MG63 (cell line): Measurements from ENCODE around the gene RAB3GAP1. TPM values are rescaled to one million over a fixed set of nuclear protein-coding genes. Genes with fewer than 3 reads are reported as not detected.
"Not testable (repeated sequence)": the region's sequence is repeated elsewhere in the genome, so short reads cannot be mapped to it uniquely, and the experiment has no call there.

ENCODE experiments used
- DNase-seq: peaks from one replicate; pipeline ENCODE4 v3.0.0-alpha.2; 2020
- H3K27me3 ChIP-seq: fragments of 250-450 bp; sonication (Bioruptor Pico); 2 replicates; pipeline ENCODE4 v1.5.1; 2020; ENCODE audit warnings: mild to moderate bottlenecking, moderate library complexity
- H3K36me3 ChIP-seq: fragments of 250-450 bp; sonication (Bioruptor Pico); 2 replicates; pipeline ENCODE4 v1.5.1; 2020; ENCODE audit warnings: mild to moderate bottlenecking, moderate library complexity
- H3K4me3 ChIP-seq: fragments of 250-450 bp; sonication (Bioruptor Pico); 2 replicates; pipeline ENCODE4 v1.5.1; 2020; ENCODE audit warnings: mild to moderate bottlenecking, moderate library complexity
- H3K9me3 ChIP-seq: fragments of 250-450 bp; sonication (Bioruptor Pico); 2 replicates; pipeline ENCODE4 v1.5.1; 2020; ENCODE audit warnings: mild to moderate bottlenecking, moderate library complexity
- total RNA-seq: library from RNA; depleted of rRNA; stranded (reverse); fragments of >200 nt; shearing (Covaris generic); gene quantifications from 2 replicates; pipeline ENCODE4 v1.2.3, GENCODE V29; 2014; ENCODE audit warnings: low replicate concordance; rRNA removed

Gene RAB3GAP1
- 57.3 and 57.9 TPM in 2 replicates for total RNA-seq

DNA sequence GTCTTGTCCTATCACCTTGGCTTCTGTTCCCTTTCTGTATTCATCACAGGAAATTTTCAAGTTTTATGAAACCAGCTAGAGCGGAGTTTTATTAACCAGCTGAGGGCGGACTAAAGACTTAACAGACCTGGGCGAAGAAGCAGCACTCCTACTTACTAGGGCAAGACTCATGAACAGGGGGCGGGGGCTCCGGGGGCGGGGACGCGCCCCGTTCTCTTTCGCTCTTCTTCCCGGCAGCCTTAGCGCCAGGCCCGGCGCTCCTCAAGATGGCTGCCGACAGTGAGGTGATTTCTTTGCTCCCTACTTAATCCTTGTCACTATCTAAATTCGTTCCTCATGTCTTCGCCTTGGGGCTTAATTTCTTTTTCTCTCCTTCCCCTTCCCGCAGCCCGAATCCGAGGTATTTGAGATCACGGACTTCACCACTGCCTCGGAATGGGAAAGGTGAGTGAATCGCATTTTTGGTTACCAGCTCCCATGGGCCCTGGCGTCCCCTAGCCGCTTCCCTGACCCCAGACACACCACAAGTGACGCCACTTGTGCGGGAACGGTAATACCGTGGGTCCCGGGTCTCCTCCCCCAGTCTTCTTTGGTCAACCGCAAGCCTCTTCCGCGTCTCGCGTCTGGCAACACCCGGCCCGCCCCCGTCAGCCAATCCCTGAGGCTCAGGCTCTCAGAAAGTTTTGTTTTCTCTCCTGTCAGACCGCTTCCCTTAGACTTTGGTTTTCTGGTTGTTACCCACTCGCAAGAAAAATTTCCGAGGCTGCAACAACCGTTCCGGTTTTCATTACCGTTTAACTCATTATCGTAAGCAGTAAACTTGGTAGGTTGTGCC lies at the start of gene RAB3GAP1:
Gene RAB3GAP1, plus strand, starts transcription at position 251 of the 835 bp plus-strand sequence. Its CDS starts 16 bp downstream, at position 267.
- peak; percentile 84 for DNase-seq
- H3K4me3 ChIP-seq: peak within 1 kb of the TSS; percentile 99
- H3K27me3 ChIP-seq: no peaks in the 10 kb centered on the region
- H3K36me3 ChIP-seq: peaks cover 27% of the 10 kb centered on the region
- no peaks in the 10 kb centered on the region for H3K9me3 ChIP-seq

DNA sequence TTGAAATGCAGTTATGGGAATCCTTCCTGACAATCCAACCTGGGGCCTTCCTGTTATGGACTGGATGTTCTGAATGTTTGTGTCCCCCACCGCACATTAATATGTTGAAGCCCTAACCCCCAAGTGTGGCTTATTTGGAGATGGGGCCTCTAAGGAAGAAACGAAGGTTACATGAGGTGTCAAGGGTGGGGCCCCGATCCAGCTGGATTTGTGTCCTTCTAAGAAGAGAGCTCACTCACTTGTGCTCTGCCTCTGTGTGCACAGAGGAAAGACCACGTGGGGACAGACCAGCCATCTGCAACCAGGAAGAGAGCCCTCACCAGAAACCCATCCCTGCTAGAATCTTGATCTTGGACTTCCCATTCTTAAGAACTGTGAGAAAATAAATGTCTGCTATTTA lies 49.3 kb upstream of the RAB3GAP1 start:
- H3K36me3 ChIP-seq: no peaks in the 10 kb centered on the region
- H3K4me3 ChIP-seq: no peak overlapping the region

DNA sequence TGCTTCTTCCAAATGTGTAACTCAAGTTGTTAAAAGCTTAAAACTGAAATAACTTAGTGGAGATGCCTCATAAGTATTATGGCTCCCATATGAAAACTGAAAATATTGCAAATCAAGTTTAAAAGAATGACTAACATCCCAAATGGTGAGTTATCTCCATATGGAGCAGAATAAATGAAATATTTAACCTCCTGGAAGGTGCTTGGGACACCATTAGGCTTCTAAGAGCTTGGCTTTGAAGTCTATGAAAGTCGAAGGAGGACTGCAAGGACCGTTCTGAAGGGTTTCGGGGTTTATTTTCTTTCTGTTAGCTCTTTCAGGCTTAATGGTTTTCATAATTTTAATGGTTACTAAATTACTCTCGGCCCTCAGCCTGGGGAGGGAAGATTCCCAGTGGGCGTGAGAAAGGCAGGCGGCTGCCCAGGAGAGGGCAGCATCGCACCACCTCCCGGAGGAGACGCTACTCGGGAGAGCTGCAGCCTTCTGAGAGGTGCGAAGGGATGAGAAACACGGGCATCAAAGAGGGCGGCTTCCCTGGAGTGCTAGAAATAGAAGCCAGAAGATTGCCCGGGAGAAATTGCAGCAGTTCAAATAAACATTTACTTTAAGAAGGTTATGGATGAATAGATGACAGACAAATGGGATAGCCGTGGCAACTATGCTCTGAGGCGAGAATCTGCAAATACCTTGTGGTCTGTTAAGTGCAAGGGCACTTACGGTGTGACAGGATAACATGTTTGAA lies 47.9 kb upstream of the RAB3GAP1 start:
- Histone ChIP-seq H3K36me3 (no peaks in the 10 kb centered on the region), H3K27me3 (no peaks in the 10 kb centered on the region; the same call in none of the 2 replicates), H3K9me3 (no peaks in the 10 kb centered on the region), H3K4me3 (no peak overlapping the region)
- DNase-seq: peak; percentile 68

More for the DNA sequence above, 49.3 kb upstream of the RAB3GAP1 start:
- no peaks in the 10 kb centered on the region; the same call in none of the 2 replicates for H3K27me3 ChIP-seq
- H3K9me3 ChIP-seq: no peaks in the 10 kb centered on the region
- no peak for DNase-seq

DNA sequence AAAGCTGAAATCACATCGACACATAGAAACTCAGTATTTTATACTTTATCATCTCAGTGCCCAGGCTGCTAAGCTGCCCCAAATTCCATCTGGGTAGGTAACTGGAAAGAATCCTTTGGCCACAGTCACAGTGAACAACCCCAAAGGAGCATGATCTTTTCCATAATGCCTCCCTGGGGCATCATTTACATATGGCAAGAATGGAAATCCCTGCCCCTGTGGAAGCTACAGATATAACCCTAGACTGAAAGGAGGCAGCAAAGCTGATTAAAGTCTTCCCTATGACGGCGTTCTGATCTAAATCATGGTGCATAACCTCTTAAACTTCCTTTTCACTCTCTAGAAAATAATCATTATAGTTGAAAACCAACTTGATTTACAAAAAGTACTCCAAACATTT lies 46.3 kb upstream of the RAB3GAP1 start:
- Histone ChIP-seq H3K9me3 (no peaks in the 10 kb centered on the region), H3K36me3 (no peaks in the 10 kb centered on the region), H3K4me3 (no peak overlapping the region), H3K27me3 (no peaks in the 10 kb centered on the region; the same call in none of the 2 replicates)
- no peak for DNase-seq

DNA sequence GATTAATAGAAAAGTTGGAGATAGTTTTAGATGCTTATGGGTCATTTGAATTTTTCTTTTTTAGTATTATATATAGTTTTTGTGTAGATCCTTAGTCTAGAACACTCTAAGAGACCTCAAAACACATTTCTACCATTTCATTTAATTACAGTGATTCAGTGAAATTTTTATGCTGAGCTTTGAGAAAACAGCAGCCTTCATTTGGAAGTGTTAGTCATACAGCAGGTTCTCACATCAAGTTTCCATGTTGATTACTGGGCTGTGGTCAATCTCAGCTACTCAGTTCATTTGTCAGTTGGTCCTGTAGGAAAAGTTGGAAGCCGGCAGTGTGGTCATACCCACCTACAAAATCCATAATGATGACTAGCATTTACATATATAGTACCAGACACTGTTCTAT lies 42.8 kb upstream of the RAB3GAP1 start:
- H3K36me3 ChIP-seq: no peaks in the 10 kb centered on the region
- H3K4me3 ChIP-seq: no peak overlapping the region
- no peaks in the 10 kb centered on the region for H3K9me3 ChIP-seq
- no peaks in the 10 kb centered on the region; the same call in none of the 2 replicates for H3K27me3 ChIP-seq
- DNase-seq: no peak

DNA sequence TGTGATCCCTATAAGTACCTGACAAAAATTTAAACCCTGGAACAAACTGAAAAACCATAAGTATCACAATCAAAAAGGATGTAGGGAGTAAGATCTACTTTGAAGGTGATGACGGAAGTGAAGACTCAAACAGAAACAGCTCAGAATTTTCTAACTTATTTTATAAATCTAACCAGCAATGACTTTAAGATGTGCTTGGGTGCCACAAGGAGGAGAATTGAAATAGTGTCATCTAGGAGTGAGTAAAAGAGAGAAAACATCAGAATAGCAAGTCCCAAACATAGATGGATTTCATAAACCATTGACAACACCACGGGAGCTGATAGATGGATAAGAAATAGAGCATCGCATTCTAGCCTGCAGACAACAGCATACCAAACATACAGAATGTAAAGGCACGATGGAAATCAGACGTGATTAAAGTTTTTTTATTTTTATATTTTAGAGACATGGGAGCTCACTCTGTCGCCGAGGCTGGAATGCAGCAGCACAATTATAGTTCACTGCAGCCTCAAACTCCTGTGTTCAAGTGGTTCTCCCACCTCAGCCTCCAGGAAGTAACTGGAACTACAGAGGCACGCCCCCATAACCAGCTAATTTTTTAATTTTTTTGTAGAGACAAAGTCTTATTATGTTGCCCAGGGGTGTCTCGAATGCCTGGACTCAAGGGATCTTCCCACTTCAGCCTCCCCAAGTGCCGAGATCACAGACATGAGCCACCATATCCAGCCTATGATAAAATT lies 41.7 kb upstream of the RAB3GAP1 start:
- no peaks in the 10 kb centered on the region for H3K36me3 ChIP-seq

DNA sequence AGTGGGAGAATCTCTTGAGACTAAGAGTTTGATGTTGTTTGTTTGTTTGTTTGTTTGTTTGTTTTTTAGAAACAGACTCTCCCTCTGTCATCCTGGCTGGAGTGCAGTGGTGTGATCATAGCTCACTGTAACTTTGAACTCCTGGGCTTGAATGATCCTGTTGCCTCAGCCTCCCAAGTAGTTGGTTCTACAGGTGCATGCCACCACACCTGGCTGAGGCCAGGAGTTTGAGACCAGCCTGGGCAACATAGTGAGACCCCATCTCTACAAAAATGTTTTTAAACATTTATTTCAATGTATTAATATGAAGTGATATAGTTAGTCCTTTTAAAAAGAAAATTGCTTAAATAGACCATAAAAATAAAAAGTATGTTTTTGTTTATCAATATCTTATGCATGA lies 40.5 kb upstream of the RAB3GAP1 start:
- Histone ChIP-seq H3K9me3 (no peaks in the 10 kb centered on the region), H3K36me3 (no peaks in the 10 kb centered on the region), H3K4me3 (no peak overlapping the region), H3K27me3 (no peaks in the 10 kb centered on the region)
- no peak for DNase-seq

More for the DNA sequence above, 41.7 kb upstream of the RAB3GAP1 start:
- Histone ChIP-seq H3K27me3 (no peaks in the 10 kb centered on the region), H3K4me3 (no peak overlapping the region), H3K9me3 (no peaks in the 10 kb centered on the region)
- no peak for DNase-seq

DNA sequence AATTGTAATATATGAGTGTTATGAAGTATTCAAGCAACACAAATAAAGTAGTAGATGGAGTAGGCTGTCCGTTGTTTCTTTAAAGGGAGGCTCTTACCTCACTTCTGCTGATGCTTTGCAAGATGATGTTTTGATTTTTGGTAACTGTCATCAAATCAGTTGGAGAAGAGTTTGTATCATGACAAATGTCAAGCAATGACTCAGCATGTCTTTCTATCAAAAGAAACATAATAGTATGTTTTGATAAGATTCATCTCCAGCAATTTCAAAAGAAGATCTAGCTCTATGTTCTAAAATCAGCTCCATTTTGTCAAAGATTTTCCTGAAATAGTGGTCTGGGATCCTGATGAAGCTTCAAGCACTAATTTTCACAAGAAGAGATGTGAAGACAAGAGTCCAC lies 30.5 kb upstream of the RAB3GAP1 start:
- no peak for DNase-seq
- Histone ChIP-seq H3K4me3 (no peak overlapping the region), H3K36me3 (no peaks in the 10 kb centered on the region), H3K9me3 (no peaks in the 10 kb centered on the region), H3K27me3 (no peaks in the 10 kb centered on the region; the same call in 1 of the 2 replicates)

DNA sequence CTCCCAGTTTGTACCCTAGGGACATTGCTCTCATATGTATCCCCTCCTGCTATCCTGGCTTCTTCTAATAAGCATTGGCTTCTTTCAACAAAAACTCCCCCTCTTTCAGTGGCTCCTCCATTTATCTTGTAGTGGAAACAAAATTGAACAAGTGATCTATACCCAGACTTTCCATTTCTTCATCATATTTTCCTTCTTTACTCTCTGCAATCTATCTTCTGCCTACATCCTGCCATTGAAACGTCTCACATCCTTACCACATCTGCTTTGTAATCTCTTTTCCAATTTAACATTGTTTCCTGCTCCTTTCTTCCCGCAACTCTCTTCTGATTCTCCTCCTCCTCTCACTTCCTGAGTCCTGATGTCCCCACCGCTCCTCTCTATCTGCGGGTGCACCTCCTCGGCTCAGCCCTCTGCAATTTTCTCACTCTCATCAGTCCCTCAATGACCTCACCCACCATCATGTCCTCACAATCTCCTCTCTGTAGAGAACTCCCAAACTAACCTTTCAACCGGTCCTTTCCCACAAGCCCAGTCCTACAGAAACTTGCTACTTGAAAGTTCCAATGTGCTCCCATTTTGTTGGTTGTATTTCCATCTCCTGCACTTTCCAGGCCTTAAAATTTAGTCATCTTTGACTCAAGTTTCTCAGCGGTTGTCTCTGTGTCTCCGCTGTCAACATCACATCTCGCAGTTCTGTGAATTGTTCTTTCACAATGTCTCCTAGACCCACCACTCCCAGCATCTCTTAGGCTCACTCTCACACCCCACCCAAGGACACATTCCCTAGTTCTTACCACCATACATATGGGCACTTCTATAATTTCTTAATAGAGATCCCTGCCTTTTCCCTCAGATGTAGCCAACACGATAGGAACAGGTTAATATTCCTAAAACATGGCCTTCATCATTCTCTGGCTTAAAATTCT lies 28.9 kb upstream of the RAB3GAP1 start:
- Histone ChIP-seq H3K36me3 (no peaks in the 10 kb centered on the region), H3K9me3 (no peaks in the 10 kb centered on the region), H3K27me3 (no peaks in the 10 kb centered on the region), H3K4me3 (no peak overlapping the region)
- no peak for DNase-seq

DNA sequence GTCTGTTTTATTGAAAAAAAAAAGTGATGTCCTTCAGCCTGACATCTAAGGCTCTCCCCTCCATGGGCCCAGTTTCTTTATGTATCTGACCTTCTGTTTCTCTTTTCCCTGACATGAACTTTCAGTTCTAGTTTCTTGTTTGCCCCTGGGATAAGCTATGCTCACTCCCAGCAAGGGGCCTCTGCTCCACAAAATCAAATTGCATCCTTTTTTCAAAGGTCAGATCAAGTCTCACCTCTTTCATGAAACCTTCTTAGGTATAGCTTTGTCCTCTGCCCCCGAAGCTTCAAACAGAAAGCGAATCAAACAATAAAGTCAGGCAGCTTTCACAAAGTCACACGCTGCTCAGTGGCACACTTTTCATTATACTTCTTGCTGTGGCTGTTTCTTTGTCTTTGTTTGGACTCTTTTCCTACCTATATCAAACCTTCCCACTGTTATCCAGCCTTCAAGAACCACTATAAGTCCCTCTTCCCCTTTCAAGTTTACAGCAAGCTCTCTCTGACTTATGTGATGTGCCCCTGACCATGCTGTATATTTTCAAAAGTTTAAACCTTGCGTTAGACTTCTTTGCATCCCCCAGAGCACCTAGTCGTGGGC lies 28.1 kb upstream of the RAB3GAP1 start:
- no peak for DNase-seq
- Histone ChIP-seq H3K9me3 (no peaks in the 10 kb centered on the region), H3K36me3 (no peaks in the 10 kb centered on the region), H3K27me3 (no peaks in the 10 kb centered on the region), H3K4me3 (no peak overlapping the region)

DNA sequence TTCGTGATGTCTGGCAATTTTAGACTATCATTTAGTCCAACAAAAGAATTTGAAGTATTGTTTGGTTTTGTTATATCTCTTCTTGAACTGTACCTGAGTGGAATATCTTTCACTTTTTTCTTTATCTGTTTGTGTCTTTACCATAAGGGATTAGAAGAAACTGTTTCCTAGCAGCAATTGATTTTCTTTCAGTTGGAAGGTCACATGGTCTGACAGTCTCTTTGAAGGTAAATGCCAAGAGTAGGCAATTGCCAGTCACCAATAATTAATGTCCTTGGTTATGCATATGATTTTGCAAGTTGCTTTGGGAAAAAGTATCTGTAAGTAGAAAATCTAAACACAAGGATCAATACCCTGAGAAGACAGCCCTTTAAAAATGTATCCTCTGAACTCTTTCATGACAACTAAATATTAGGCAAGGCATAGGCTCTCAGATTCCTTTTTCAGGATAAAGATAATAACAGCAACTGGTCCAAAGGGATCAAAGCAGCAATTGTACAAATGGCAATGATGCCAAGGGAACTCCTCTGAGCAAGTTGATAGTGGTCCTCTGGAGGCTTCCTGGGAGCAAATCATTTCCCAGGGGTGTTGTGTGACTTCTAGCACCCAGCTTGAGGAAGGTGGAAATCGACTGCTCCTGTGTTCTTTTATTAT lies 22.5 kb upstream of the RAB3GAP1 start:
- Histone ChIP-seq H3K36me3 (no peaks in the 10 kb centered on the region), H3K27me3 (0 out of 2 replicates have a peak, but pooled peaks cover 2% of the 10 kb centered on the region), H3K4me3 (no peak overlapping the region), H3K9me3 (no peaks in the 10 kb centered on the region)
- DNase-seq: no peak

DNA sequence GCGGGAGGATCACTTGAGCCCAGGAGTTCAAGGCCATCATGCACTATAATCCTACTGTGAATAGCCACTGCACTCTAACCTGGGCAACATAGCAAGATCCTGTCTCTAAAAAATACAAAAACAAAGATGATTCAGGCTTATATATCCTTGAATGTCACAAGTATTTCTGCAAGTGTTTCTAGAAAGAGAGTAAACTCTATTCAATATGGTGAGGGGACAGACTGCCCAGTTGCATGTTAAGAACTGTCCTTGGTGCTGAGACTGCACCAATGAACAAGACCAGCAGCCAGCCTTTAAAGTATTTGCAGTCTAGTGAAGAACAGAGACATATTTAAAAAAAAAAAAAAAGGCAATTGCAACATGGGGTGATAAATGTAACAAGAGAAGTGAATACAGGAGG lies 21.3 kb upstream of the RAB3GAP1 start:
- Histone ChIP-seq H3K36me3 (no peaks in the 10 kb centered on the region), H3K4me3 (no peak overlapping the region), H3K27me3 (0 out of 2 replicates have a peak, but pooled peaks cover 2% of the 10 kb centered on the region), H3K9me3 (no peaks in the 10 kb centered on the region)
- no peak for DNase-seq

DNA sequence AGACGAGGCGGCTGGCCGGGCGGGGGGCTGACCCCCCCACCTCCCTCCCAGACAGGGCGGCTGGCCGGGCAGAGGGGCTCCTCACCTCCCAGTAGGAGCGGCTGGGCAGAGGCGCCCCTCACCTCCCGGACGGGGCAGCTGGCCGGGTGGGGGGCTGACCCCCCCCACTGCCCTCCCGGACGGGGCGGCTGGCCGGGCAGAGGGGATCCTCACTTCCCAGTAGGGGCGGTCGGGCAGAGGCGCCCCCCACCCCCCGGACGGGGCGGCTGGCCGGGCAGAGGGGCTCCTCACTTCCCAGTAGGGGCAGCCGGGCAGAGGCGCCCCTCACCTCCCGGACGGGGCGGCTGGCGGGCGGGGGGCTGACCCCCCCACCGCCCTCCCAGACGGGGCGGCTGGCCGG lies 18.9 kb upstream of the RAB3GAP1 start:
- H3K36me3 ChIP-seq, H3K9me3 ChIP-seq, DNase-seq, H3K27me3 ChIP-seq, H3K4me3 ChIP-seq: not testable (repeated sequence)

DNA sequence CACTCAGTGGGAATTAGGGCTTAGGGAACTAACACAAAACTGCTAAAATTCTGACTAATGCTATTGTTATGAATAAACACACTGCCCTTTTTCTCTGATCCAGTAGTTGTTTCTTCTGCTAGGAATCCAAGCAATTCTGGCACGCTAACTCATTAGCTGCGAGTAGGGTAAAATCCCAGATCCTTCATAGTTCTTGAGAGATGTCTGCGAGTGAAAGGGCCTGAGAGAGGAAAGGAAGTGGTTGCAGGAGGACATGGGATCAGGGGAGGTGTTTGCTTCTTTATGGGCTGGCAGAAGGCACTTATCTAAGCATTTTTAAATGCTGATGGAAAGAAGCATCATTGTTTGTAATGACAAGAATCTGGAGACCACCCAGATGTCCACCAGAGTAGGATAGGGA lies 14.3 kb upstream of the RAB3GAP1 start:
- no peaks in the 10 kb centered on the region for H3K27me3 ChIP-seq
- peak; percentile 49 for DNase-seq
- H3K4me3 ChIP-seq: no peak overlapping the region
- no peaks in the 10 kb centered on the region for H3K36me3 ChIP-seq
- no peaks in the 10 kb centered on the region for H3K9me3 ChIP-seq

DNA sequence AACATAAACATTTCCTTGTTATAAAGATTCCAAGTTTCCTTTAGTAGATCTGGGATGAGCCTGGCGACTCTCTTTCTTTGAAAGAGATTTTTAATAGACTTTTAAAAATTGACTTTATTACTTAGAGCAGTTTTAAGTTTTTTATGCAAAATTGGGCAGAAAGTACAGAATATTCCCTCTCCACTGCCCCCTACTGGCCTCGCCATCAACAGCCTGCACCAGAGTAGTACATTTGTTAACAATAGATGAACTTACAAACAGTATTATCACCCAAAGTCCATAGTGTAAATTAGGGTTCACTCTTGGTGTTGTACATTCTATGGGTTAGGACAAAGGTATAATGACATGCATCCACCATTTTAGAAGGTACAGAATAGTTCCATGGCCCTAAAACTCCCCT lies 8.7 kb upstream of the RAB3GAP1 start:
- Histone ChIP-seq H3K4me3 (no peak overlapping the region), H3K36me3 (no peaks in the 10 kb centered on the region), H3K9me3 (no peaks in the 10 kb centered on the region), H3K27me3 (peaks cover 7% of the 10 kb centered on the region; the same call in 1 of the 2 replicates)
- DNase-seq: no peak
